GM21717 (cell line): ENCODE data around the gene ODF2.
"Not testable (repeated sequence)": the region's sequence is repeated elsewhere in the genome, so short reads cannot be mapped to it uniquely, and the experiment has no call there.

Source experiments
- ATAC-seq: cut with Tn5 transposase; IDR thresholded peaks from one replicate; pipeline ENCODE4 v1.9.1; 2021; ENCODE audit warnings: mild to moderate bottlenecking, moderate library complexity; ENCODE audit not compliant: unreplicated experiment

ODF2 gene

DNA sequence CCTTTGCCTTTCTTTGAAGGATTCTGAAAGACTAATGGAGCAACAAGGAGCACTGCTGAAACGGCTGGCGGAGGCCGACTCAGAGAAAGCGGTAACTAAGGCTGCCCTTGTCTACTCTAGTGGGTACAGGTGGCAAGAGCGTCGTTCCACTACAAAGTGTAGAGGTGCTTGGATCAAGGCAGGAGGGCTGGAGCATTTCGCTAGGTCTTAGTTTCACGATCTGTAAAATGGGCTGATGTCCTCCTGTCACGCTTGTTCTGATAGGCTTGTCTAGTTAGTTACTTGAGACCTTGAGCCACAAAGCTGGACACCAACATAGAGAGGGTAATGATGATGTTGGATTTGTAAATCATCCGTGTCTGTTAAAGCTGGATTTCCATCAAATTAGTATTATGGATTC lies 25.8 kb downstream of the ODF2 start:
- no peak for ATAC-seq

DNA sequence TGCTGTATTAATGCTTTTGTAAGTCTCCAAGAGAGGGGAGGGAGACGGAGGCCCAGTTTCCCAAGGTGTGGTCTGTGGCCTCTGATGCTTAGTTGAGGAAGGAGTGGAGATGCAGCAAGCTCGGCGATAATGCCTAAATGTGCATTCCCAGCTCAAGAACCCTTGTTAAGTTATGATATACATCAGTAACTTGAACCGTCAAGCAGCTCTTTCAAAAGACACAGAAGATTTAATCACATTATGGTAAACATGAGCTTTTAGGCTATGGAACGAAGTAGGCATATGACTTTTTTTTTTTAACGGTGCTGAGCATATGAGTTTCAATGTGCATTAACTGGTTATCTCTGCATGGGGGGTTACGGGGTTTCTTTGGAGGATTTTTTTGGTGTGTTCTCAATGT lies 26.4 kb downstream of the ODF2 start:
- ATAC-seq, result no peak

DNA sequence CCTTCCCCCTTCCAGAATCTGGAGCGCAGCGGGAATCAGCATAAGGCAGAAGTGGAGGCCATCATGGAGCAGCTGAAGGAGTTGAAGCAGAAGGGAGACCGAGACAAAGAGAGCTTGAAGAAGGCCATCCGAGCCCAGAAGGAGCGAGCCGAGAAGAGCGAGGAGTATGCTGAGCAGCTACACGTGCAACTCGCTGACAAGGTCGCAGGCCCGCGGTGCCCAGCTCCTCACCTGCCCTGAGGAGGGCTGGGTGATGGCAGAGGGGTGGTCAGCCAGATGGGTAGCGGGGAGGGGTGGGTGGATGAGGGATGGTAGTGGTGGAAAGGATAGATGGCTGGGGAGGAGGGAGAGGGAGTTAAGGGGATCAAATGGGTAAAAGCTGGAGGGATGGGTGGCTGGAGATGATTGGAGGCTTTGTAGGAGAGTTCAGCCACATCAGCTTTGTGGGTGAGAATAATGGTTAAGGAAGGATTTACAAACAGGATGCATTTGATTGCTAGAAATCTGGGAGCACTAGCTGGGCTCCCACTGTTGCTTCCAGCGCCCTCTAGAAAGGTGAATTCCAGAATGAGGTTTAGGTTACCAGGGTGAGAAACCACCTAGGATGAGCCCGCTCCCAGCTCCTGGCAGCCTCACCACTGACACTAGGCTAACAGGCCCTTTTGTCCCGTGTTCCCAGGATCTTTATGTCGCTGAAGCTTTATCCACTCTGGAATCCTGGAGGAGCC lies 29.0 kb downstream of the ODF2 start:
- ATAC-seq, result no peak

DNA sequence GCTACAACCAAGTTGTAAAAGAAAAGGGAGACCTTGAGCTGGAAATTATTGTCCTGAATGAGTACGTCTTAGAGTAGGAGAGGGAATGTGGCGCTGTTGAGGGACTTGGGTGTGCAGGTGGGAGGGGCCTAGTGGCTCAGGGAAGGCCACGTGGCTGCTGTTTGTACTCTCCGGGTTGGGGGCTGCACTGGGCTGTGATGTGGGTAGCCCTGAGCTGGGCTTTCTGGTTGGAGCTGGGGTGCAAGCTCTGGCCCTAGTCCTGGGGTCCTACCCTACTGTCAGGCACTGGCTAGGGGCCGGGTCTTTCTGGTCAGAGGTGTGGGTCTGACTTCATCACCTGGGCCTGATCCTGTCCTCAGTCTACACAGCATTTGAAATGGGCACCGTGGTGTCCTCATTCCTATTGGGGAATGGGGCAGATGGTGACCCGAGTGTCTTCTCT lies 29.6 kb downstream of the ODF2 start:
- ATAC-seq, result no peak

DNA sequence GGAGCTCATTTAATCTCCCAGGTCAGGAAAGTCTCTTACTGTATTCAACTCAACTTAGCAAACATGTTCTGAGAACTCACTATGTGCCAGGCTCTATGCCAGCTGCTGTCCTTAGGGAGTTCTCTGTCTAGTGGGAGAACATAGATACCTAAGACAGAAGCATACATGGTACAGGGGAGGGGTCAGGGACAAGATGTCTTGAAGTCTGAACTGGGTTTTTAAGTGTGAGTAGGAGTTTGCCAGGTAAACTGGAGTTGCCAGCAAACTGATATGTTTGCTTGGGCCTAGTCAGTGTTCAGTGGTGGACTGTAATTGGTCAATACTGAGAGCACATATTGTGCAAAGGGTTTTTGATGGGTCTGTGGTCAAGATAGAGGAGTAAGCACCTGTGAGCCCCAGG lies 30.4 kb downstream of the ODF2 start:
- no peak for ATAC-seq

DNA sequence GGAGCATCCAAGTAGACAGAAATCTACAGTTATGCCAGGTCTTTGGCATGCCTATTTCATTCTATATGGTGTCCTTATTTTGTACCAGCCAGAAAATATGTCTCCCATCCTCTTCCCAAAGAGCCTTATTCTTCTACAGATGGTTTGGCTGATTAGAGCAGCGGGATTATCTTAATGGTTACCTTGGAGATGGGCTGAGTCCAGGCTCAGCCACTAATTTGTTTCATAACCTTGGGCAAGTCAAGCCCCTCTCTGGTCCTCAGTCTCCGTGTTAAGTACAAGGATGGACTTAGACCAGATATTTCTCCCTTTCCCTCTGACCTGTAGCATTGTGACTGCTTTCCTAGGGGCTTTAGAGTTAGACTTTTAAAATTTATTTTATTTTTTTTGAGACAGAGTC lies 37.6 kb downstream of the ODF2 start:
- ATAC-seq, result no peak

DNA sequence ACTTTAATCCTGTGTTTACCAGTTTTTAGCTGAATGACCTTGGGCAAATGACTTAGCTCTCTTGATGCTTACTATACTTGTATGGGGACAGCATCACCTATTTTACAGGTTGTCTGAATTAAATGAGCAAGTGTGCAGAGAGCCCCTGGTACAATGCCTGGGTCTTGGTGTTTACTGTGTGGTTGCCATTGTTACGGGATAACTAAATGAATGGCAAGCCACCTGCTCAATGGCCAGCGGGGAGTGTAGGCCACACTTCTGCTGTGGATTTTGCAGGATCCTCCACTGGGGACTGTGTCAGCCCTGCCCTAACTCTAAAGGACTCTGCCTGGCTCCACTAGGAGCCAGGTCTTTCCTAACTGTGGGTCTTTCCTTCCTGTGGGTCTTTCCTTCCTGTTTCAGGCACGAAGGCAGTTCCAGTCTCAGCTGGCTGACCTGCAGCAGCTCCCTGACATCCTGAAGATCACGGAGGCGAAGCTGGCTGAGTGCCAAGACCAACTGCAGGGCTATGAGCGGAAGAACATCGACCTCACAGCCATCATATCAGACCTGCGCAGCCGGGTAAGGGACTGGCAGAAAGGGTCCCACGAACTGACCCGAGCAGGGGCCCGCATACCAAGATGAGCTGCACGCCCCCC lies 38.4 kb downstream of the ODF2 start:
- ATAC-seq, result no peak

DNA sequence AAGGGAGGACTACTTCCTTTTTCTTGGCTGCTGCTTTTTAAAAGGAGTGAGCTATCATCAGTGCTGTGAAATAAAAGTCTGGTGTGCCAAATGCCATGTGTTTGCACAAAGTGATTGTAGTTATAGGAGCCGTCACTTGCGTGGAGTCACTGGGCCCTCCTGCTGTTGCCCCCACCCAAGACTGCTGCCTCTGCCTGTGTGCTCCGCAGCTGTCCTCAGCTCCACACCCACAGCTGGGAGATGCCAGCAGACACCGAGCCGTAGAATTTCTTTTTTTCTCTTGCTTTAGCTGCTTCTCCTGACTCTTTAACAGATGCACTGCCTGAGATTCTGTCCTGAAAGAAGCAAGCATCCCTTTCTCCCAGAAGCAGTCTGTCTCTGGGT lies 38.9 kb downstream of the ODF2 start:
- no peak for ATAC-seq

DNA sequence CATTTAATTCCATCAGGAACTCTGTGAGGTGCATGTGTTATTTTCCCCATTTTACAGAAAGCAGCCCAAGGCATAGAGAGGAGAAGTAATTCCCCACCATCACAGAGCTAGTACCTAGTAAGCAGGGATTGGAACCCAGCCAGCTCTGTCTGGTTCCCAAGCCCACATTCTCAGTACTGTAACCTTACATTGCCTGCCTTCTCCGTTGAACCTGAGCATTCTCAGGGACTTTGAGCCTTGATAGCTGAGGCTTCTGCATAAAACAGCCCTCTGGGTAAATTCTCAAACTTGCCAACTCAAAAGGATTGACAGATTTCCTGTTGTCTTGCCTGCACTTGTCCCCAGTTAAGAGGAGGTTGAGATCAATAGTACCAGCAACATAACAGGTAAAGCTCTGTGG lies 39.5 kb downstream of the ODF2 start:
- ATAC-seq, result no peak

DNA sequence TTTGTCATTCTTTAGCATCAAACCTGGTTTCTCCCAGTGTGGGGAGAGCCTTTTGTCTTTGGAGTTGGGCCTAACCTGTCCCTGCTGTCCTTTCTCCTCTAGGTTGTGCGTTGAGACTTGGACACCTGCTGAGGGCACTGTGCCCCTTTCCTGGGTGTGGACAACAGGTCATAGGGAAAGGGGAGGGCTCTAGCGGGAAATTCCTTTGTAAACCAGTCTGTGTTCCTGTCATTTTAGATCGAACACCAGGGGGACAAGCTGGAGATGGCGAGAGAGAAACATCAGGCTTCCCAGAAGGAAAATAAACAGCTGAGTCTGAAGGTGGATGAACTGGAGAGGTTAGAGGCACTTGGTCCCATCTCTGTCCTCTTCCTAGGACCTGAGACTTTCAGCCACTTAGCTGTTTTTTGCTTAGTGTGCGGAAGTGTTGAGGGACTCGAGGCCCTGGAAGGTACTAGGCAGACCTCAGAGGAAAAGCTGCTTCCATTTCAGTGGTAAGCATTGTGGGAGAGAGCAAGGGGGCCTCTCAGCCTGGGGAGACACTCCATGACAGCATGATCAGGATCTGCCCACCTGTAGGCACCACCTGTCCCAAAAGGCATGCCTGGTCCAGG lies 40.1 kb downstream of the ODF2 start:
- no peak for ATAC-seq

DNA sequence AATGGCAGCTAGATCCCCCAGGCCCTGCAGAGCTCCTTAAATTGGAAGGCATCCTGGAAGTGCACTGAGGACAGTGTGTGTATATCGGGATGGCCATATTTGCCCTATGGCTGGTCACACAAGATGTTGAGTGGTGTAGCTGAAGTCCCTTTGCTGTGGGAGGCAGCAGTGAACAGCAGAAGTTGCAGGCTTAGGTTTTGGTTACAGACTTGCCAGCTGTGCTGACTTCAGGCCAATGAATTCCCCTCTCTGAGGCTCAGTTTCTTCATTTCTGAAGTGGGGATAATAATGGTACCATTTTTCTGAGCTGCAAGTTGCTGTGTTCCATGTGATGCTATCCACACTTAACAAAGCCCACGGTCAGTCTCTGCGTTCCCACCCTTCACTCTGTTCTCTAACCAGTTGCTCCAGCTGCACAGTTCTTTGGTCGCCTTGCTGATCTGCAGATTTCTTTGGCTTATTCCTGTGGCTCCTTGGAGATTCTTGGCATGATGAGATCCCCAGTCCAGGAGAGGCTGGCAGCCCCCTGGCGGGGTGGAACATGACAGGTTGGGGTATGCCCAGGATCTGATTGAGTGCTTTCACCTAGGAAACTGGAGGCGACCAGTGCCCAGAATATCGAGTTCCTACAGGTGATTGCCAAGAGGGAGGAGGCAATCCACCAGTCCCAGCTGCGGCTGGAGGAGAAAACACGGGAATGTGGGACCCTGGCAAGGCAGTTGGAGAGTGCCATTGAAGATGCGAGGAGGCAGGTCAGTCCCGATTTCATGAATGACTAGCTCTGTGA lies 42.2 kb downstream of the ODF2 start:
- no peak for ATAC-seq

DNA sequence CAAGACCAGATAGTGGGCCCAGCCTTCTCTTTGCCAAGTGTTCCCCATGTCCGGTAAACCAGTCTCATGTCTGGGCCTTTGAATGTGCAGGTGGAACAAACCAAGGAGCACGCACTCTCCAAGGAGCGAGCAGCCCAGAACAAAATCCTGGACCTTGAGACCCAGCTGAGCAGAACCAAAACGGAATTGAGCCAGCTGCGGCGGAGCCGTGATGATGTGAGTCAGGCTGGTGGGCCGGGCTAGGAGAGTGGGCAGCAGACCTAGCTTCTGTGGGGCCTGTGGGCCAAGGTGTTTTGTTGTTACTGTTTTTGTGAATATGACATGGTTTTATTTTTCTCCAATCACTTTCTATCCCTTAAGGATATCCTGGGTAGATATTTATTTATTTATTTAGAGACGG lies 43.1 kb downstream of the ODF2 start:
- ATAC-seq, result no peak

DNA sequence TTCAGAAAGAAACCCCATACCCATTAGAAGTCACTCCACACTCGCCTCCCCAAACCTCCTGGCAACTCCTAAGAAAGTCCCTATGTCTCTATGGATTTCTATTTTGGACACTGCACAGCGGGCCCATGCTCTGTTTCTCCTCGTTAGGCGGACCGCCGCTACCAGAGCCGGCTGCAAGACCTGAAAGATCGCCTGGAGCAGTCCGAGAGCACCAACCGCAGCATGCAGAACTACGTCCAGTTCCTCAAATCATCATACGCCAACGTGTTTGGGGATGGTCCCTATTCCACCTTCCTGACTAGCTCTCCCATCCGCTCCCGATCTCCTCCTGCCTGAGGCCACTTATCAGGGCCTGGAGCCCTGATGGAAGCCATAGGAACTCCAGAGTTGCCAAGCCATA lies 44.1 kb downstream of the ODF2 start:
- ATAC-seq, result no peak

DNA sequence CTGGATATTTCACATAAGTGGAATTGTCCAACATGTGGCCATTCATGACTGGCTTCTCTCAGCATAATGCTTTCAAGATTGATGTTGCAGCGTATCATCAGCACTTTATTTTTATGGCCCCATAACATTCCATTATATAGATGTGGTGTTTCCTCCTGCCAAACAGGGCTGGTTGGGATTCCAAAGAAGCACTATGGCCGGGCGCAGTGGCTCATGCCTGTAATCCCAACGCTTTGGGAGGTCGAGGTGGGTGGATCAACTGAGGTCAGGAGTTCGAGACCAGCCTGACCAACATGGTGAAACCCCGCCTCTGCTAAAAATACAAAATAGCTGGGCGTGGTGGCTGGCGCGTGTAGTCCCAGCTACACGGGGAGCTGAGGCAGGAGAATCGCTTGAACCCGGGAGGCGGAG lies 47.6 kb downstream of the ODF2 start:
- not testable (repeated sequence) for ATAC-seq

DNA sequence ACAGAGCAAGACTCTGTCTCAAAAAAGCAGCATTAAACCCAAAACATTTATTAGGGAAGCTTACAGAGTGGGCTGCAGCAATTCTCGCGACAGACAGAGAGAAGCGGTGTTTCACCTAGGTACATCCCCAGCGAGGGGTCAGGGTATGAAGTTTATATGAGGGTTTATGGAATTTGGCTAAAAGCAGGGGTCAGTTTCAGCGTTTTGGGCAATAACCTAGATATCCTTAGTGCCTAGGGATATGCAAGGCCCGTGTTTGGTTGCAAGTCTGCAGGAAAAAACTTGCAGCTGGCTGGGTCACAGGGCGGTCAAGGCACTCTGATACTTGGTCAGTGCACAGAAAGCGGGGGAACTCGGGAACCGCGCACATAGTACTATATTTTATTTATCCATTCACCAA lies 48.1 kb downstream of the ODF2 start:
- no peak for ATAC-seq

DNA sequence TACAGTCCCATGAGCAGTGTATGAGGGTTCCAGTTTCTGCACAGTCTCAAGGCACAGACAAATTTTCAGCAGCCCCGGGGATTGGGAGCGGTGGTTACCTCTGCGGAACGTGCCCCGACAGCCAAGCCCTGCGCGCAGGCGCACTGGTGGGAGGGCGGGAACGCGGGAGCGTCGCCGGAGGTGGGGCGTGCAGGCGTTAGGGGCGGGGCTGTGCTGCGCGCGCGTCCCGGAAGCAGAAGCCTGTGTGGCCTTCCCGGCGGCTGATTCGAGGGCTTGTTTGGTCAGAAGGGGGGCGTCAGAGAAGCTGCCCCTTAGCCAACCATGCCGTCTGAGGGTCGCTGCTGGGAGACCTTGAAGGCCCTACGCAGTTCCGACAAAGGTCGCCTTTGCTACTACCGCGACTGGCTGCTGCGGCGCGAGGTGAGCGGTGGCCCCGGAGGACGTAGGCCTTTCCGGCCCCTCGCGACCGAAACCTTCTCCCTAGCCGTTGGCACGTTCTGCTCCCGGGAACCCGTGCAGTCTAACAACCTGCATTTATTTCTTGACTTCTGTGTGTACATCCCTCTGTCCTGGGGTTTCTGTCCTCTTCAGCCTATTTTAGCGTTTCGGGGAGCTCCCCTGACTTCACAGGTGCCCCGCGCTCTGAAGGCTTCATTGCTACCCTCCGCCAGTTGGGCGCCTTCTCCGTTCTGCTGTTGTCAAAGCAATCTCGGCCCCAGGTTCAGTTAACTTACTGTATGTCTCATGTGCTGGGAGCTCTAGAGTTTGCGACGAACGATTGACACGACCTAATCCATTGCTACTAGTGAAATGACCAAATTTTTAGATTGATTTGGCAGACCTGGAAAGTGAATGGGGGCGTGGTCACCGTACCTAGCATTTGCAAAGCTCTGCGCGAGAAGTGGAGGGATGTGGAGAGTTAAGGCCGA lies 48.9 kb downstream of the ODF2 start, which contains the start of gene GLE1:
Gene GLE1 (plus strand): TSS at position 235 of the 929 bp plus-strand sequence. CDS start 87 bp downstream, at position 322.
- ATAC-seq, result peak; percentile 75

DNA sequence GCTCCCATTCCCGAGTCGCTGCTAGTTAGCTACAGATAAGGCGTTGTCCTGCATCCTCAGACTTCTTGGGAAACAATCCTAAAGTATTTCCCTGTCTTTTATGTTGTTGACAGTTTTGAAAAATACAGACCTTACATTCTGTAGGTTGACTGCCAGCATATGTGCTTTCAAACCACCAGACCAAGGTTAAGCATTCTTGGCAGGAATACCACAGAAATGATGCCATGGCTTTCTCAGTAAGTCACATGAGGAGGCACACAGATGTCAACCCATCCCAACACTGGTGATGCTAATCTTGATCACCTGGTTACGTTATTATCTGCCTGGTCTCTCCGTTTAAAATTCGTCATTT lies 49.6 kb downstream of the ODF2 start:
- no peak for ATAC-seq

DNA sequence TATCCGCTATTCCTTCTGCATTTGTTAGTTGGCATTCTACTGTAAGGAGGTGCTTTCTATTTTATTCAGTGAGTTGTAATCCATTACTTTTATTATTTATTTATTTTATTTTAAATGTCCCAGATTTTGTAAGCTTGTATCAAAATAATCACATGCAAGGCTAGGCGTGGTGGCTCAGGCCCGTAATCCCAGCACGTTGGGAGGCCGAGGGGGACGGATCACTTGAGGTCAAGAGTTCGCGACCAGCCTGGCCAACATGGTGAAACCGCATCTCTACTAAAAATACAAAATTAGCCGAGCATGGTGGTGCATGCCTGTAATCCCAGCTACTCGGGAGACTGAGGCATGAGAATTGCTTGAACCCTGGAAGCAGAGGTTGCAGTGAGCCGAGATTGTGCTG lies 50.1 kb downstream of the ODF2 start:
- ATAC-seq, result not testable (repeated sequence)

DNA sequence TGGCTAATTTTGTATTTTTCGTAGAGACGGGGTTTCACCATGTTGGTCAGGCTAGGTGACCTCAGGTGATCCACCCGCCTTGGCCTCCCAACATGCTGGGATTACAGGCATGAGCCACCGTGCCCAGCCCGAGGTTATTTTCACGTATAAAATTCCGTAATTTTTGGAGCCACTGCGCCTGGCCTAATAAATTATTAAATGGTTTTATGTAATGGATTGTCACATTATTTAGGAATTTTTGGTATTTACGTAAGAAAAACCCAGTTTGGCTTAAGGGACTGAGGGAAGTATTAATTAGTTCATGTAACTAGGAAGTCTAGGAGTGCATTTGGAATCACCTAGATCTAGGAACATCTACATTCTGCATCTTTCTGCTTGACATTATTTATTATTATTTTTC lies 57.0 kb downstream of the ODF2 start:
- ATAC-seq, result no peak

DNA sequence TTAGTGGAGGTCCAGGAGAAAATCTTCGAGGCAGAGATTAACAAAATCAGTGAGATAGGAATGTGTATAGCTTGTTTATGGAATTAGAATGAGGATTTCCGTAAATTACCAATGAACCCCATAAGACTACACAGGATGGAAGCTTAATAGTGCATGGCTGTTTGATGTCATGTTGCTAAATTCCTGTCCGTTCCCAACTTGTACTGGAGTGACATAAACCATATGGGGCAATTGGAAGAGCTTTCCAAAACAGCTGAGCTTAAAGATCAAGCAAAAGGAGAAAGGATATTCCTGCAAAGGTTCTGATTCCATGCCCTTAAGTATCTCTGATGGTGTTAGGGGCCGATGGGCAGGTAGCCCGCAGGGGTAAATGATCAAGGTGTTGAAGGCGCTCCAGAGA lies 66.2 kb downstream of the ODF2 start:
- ATAC-seq, result no peak
